Suprapubic skin (tissue), 4 donors: ENCODE results near the gene WDTC1. TPM values are rescaled to one million over a fixed set of nuclear protein-coding genes. Genes with fewer than 3 reads are reported as not detected.

Experiments used
- DNase-seq, 2 donors: peaks; one replicate each; pipeline ENCODE4 v3.0.0-alpha.2; 2019; ENCODE audit warnings: low spot score in 2 of 2
- H3K27ac ChIP-seq: fragments of 200-600 bp; sonication (generic); one replicate; pipeline ENCODE4 v1.5.1; 2019
- H3K27me3 ChIP-seq: fragments of 200-600 bp; sonication (generic); one replicate; pipeline ENCODE4 v1.5.1; 2019
- H3K36me3 ChIP-seq: fragments of 200-600 bp; sonication (generic); one replicate; pipeline ENCODE4 v1.5.1; 2019
- H3K4me1 ChIP-seq: fragments of 200-600 bp; sonication (generic); one replicate; pipeline ENCODE4 v1.5.1; 2019
- H3K4me3 ChIP-seq: fragments of 200-600 bp; sonication (generic); one replicate; pipeline ENCODE4 v1.5.1; 2019; ENCODE audit warnings: mild to moderate bottlenecking
- H3K9me3 ChIP-seq: fragments of 200-600 bp; sonication (generic); one replicate; pipeline ENCODE4 v1.5.1; 2019
- CTCF ChIP-seq, 2 donors: fragments of 200-600 bp in 1 of 2; fragments of 450-650 bp in 1 of 2; sonication (generic) in 1 of 2; IDR thresholded peaks; one replicate each; pipeline ENCODE4 v1.5.1; 2016 to 2019; ENCODE audit warnings: antibody characterized with exemption in 2 of 2, mild to moderate bottlenecking in 1 of 2, moderate library complexity in 1 of 2
- EP300 ChIP-seq: sonication (generic); formaldehyde crosslinking; IDR thresholded peaks from one replicate; pipeline ENCODE4 v1.6.1; 2017; ENCODE audit warnings: antibody characterized with exemption
- POLR2A ChIP-seq, 2 donors: fragments of 450-650 bp; IDR thresholded peaks; one replicate each; pipeline ENCODE4 v1.6.1; 2017; ENCODE audit warnings: antibody characterized with exemption in 2 of 2, mild to moderate bottlenecking in 2 of 2, moderate library complexity in 2 of 2
- POLR2AphosphoS5 ChIP-seq, 3 donors: sonication (generic); formaldehyde crosslinking; IDR thresholded peaks; one replicate each; pipeline ENCODE4 v1.6.1; 2017; ENCODE audit warnings: antibody characterized with exemption in 3 of 3
- WGBS: methylation state at CpG from one replicate; pipeline ENCODE4 v1.1.5; 2018; 5-methylcytosine and 5-hydroxymethylcytosine counted together
- total RNA-seq, 4 donors: library from RNA; depleted of rRNA; stranded (reverse); fragments of >200 nt; gene quantifications; one replicate each; pipeline ENCODE4 v1.1.0, GENCODE V29; 2016

The WDTC1 gene
- total RNA-seq, 4 donors from 2014 or later, result 59.6 to 69.7 (median 64.5) TPM

GRCh38 chr1:27325286-27325685 lies 90.9 kb downstream of the WDTC1 start:
- DNase-seq, result no peak
- peaks cover 20% of the 10 kb centered on the region for H3K36me3 ChIP-seq
- H3K4me3 ChIP-seq, result no peak overlapping the region
- H3K9me3 ChIP-seq, result no peaks in the 10 kb centered on the region
- peaks cover 44% of the 10 kb centered on the region for H3K4me1 ChIP-seq
- 92% methylated on average over 15 of the region's 15 CpGs for WGBS
- H3K27me3 ChIP-seq, result no peaks in the 10 kb centered on the region
- no peak overlapping the region for H3K27ac ChIP-seq
- TF ChIP-seq EP300 (no peak), POLR2AphosphoS5 (IDR thresholded peaks at IDR 0.05) (no peak), CTCF (IDR thresholded peaks at IDR 0.05) (no peak), POLR2A (IDR thresholded peaks at IDR 0.05) (no peak)

- peaks cover 43% of the 10 kb centered on the region for H3K36me3 ChIP-seq
- no peak overlapping the region for H3K27ac ChIP-seq
- H3K9me3 ChIP-seq, result no peaks in the 10 kb centered on the region
- no peak for DNase-seq
- 79% methylated on average over 5 of the region's 5 CpGs for WGBS
- no peaks in the 10 kb centered on the region for H3K27me3 ChIP-seq
- no peak overlapping the region for H3K4me3 ChIP-seq
- TF ChIP-seq POLR2AphosphoS5 (IDR thresholded peaks at IDR 0.05), result no peak
- TF ChIP-seq POLR2A (IDR thresholded peaks at IDR 0.05), result no peak
- TF ChIP-seq EP300, result no peak
- TF ChIP-seq CTCF (IDR thresholded peaks at IDR 0.05), result no peak
- peaks cover 43% of the 10 kb centered on the region for H3K4me1 ChIP-seq
Observed at GRCh38 chr1:27327964-27328363, 93.5 kb downstream of the WDTC1 start.

- Histone ChIP-seq H3K4me1 (peaks cover 23% of the 10 kb centered on the region), H3K27ac (no peak overlapping the region), H3K9me3 (no peaks in the 10 kb centered on the region), H3K27me3 (no peaks in the 10 kb centered on the region), H3K36me3 (peaks cover 65% of the 10 kb centered on the region), H3K4me3 (no peak overlapping the region)
- no peak for TF ChIP-seq EP300
- no peak for TF ChIP-seq POLR2AphosphoS5 (IDR thresholded peaks at IDR 0.05)
- no peak for TF ChIP-seq POLR2A (IDR thresholded peaks at IDR 0.05)
- TF ChIP-seq CTCF (IDR thresholded peaks at IDR 0.05), result no peak
- DNase-seq, result no peak
- 65% methylated on average over 8 of the region's 8 CpGs for WGBS
Observed at GRCh38 chr1:27330786-27331185, 96.4 kb downstream of the WDTC1 start.

- H3K27me3 ChIP-seq, result no peaks in the 10 kb centered on the region
- H3K4me1 ChIP-seq, result peaks cover 16% of the 10 kb centered on the region
- TF ChIP-seq POLR2A (IDR thresholded peaks at IDR 0.05) (no peak), POLR2AphosphoS5 (IDR thresholded peaks at IDR 0.05) (no peak), CTCF (IDR thresholded peaks at IDR 0.05) (no peak), EP300 (no peak)
- H3K9me3 ChIP-seq, result no peaks in the 10 kb centered on the region
- no peak for DNase-seq
- H3K36me3 ChIP-seq, result peaks cover 65% of the 10 kb centered on the region
- no peak overlapping the region for H3K4me3 ChIP-seq
- WGBS, result 85% methylated on average over 3 of the region's 3 CpGs
- no peak overlapping the region for H3K27ac ChIP-seq
Observed at GRCh38 chr1:27331426-27331825, 97.0 kb downstream of the WDTC1 start.

GRCh38 chr1:27331922-27332321 lies 97.5 kb downstream of the WDTC1 start:
- H3K4me1 ChIP-seq, result peaks cover 11% of the 10 kb centered on the region
- no peak overlapping the region for H3K27ac ChIP-seq
- no peaks in the 10 kb centered on the region for H3K9me3 ChIP-seq
- TF ChIP-seq POLR2AphosphoS5 (IDR thresholded peaks at IDR 0.05) (no peak), EP300 (no peak), POLR2A (IDR thresholded peaks at IDR 0.05) (no peak), CTCF (IDR thresholded peaks at IDR 0.05) (no peak)
- 83% methylated on average over 5 of the region's 5 CpGs for WGBS
- DNase-seq, result no peak
- H3K4me3 ChIP-seq, result no peak overlapping the region
- no peaks in the 10 kb centered on the region for H3K27me3 ChIP-seq
- peaks cover 67% of the 10 kb centered on the region for H3K36me3 ChIP-seq
